Spleen (tissue), 7 donors: ENCODE results near the gene BET1L.

Source experiments
- CTCF ChIP-seq, 11 experiments: fragments of 200-600 bp in 7 of 11; fragments of 450-650 bp in 4 of 11; sonication (generic) in 4 of 11; IDR thresholded peaks in 8 of 11; conservative IDR thresholded peaks in 3 of 11; 1 replicate in 7 of 11; 2 replicates in 4 of 11; pipeline versions ENCODE4 v1.4.0 to v1.8.0; 2016 to 2021; ENCODE audit warnings: antibody characterized with exemption in 11 of 11, inconsistent platforms in 4 of 11, mild to moderate bottlenecking in 1 of 11
- POLR2A ChIP-seq, 3 donors: fragments of 450-650 bp; IDR thresholded peaks; one replicate each; pipeline ENCODE4 v1.5.1; 2017; ENCODE audit warnings: antibody characterized with exemption in 3 of 3, mild to moderate bottlenecking in 1 of 3
- POLR2AphosphoS5 ChIP-seq, 3 donors: sonication (generic); formaldehyde crosslinking; IDR thresholded peaks; one replicate each; pipeline ENCODE4 v1.5.1; 2017; ENCODE audit warnings: antibody characterized with exemption in 3 of 3
- donor health status: DM: no; HTN: no; CAD: no; lungs with moderate emphysema.
- donor health status: DM: no; HTN: no; CAD: no.
- donor health status: DM: no; HTN: no; CAD: no.

DNA sequence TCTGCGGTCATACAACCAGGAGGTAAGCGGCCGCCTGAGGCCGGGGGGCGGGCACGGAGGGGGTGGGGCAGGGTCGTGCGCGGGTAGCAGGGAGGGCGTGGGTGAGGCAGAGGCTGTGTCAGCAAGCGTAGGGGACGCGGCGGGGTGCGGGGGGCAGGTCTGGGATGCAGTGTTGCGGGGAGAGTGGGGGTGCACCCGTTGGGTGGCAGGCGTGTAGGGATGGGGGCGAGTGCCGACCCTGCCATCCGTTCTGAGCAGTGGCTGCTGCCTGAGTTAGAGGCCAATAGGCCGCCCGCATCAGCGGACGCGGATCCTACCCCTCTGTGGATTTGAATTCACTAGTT, 1.7 kb upstream of the BET1L start:
- peak in 1 of 11 experiments; percentile 3 for TF ChIP-seq CTCF (IDR thresholded peaks at IDR 0.05 in 8 of 11, conservative IDR thresholded peaks at IDR 0.05 in 3 of 11)
- no peak for TF ChIP-seq POLR2AphosphoS5 (IDR thresholded peaks at IDR 0.05)
- TF ChIP-seq POLR2A (IDR thresholded peaks at IDR 0.05), result peak in 1 of 3 donors; percentile 2
